GM21367 (cell line): ENCODE results near the gene ALKBH4.
"Not testable (repeated sequence)": the region's sequence is repeated elsewhere in the genome, so short reads cannot be mapped to it uniquely, and the experiment has no call there.

ENCODE experiments used
- ATAC-seq: cut with Tn5 transposase; IDR thresholded peaks from one replicate; pipeline ENCODE4 v1.9.1; 2021; ENCODE audit not compliant: unreplicated experiment

The ALKBH4 gene

DNA sequence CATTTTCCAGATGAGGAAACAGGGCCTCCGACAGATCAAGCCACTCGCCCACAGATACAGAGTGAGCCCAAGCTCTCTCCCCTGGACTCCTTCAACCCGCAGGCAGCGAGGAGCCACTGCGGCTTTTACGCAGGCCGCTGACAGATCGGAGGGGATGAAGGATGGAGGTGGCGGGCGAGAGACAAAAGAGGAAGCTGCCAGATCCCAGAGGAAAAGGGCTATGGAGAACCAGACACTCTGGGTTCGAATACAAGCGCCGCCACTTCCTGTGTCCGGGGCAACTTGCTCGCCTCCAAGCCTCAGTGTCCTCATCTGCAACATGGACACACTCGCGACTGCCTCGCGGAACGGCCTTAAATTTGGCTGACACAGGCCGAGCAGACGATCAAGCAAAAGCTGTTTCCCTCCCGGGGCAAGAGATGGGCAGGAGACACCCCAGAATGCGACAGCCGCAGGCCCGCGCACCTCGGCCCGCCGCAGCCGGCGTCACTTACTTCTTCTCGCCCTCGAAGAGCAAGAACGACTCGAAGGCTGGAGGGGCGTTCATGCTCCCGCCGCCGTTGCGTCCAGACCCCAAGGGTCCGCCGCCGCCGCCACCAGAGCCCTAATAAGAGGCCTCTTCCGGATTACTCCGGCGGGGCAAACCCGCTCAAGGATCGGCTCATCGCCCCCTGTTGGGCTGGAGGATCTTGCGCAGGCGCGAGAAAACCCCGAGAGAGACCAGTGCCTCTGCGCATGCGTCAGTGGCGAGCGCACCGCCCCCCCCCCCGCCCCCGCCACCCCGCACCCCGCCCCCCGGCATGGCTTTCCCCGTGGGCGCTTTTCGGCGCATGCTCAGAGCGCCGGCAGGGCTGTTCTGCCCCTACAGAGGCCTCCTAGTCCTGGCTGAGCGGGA is 13.9 kb upstream of the ALKBH4 start, which contains the start of gene POLR2J:
Gene POLR2J (minus strand): TSS at position 609 of the 895 bp plus-strand sequence. CDS start 62 bp downstream, at position 547.
- ATAC-seq = peak; percentile 80

DNA sequence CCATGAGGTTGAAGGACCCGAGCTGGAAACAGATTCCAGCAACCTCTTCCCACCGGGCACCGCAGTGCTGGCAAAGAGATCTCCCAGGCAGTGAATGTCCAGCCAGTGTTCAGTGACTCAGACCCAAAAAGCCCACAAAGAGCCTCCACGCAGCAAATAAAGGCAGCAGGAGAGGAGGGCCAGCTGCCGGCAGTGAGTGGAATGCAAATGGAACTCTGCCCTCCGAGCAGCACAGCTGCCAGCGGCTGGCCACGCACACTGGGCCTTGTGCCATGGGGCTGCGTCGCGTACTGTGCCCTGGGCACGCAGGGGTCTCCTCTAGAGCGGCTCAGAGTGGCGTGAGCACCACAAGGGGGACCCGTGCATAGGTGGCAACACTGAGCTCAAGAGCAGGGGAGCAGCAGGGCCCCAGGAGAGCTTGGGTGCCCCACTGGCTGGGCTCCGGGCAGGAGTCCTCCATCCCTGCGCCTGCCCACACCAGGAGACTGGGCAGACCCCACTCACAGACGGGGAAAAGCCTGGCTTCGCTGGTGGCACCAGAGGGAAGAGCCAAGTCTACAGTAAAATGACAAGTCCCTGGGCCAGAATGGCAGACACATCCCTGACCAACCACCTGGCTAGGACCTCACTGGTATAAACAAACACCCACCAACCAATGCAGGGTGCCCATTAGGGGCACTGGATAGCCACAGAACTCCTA is 10.2 kb upstream of the ALKBH4 start:
- ATAC-seq = not testable (repeated sequence)

DNA sequence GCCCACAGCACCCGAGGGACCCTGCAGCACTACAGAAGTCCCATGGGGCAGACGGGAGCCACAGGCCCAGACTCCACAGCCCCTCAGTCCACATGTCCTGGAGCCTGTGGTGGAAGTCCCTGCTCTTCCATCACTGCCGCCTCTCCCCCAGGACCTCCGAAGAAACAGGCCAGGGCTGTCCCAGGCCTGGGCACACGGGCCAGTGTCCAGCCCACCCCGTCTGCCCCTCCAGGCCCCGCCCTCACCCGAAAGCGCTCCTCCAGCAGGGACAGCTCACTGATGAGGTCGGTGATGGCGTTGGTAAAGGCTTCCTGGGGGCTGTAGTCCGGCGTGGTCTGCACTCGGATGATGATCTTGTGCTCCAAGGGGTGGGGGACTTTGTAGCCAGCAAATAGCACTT is 9.5 kb upstream of the ALKBH4 start:
- not testable (repeated sequence) for ATAC-seq

DNA sequence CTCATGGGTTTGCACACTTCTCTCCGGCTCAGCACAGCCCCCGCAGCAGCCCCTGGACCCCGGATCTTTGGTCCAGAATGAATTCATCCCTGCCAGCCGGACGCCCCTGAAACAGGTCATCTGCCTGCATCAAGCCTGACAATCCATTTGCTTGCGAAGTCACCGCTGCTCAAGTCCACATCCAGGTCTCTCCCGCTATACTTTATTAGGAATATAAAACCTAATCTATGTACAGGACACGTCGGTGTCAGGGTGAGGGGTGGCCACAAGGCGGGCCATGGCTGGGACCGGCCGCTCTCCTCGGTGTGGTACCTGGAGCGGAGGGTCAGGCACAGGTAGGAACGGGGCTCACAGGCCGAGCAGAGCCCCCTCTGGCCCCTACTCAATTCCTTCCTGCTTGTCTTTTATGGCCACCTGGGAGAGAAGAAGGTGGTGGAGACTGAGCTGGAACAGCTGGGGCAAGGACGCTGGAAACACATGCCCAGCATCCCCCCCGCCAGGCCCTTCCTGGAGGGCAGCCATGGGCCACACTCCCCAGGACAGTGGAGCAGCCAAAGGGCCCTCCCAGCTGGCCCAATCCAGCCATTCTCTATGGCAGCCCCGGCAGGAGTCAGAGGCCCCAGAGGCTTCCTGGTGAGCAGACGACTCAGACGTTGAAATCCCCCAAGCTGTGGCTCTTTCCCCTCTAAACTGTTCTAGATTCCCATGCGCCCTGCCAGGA is 8.8 kb upstream of the ALKBH4 start:
- no peak for ATAC-seq

DNA sequence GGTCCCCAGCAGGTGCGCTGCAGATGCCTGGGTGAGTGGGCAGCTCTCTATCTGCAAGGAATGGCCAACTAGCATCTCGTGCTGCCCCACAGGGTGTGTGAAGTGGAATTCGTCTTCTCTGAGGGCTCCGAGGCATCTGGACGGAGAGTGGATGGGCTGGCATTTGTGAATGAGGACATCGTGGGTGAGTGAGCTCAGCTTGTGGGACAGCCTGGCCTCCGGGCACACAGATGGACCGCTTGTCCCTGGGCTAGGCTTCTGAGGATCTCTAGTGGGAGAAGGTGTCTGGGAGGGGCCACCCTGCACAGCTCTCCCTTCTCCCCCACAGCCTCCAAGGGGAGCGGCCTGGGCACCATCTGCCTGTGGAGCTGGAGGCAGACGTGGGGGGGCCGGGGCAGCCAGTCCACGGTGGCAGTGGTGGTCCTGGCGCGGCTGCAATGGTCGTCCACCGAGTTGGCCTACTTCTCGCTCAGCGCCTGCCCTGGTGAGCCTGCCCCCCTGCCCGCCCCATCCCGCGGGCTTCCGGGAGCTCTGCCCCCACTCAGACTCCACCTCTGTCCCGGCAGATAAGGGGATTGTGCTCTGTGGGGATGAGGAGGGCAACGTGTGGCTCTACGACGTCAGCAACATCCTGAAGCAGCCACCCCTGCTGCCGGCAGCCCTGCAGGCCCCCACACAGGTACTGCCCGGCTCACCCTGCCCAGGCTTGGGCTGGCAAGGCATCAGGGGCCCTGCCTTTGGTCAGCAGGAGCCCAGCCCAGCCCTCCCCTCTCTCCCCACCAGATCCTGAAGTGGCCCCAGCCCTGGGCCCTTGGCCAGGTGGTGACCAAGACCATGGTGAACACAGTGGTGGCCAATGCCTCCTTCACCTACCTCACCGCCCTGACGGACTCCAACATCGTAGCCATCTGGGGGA is 7.7 kb upstream of the ALKBH4 start:
- ATAC-seq = no peak

DNA sequence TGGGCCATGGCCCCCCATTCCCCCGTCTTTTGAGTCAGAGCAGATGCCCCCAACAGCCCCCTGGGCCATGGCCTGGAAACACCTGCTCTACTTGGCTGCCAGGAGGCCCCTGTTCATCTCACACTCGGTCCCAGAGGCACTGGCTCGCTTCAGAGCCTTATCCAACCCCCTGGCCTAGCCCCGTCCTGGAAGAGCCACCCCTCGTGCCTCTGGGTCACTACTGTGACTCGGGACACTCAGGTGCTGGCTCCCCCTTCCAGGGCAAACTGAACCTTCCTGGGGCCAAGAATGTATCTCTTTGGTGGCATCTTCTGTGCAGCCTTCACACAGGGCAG is 7.1 kb upstream of the ALKBH4 start:
- ATAC-seq = no peak

DNA sequence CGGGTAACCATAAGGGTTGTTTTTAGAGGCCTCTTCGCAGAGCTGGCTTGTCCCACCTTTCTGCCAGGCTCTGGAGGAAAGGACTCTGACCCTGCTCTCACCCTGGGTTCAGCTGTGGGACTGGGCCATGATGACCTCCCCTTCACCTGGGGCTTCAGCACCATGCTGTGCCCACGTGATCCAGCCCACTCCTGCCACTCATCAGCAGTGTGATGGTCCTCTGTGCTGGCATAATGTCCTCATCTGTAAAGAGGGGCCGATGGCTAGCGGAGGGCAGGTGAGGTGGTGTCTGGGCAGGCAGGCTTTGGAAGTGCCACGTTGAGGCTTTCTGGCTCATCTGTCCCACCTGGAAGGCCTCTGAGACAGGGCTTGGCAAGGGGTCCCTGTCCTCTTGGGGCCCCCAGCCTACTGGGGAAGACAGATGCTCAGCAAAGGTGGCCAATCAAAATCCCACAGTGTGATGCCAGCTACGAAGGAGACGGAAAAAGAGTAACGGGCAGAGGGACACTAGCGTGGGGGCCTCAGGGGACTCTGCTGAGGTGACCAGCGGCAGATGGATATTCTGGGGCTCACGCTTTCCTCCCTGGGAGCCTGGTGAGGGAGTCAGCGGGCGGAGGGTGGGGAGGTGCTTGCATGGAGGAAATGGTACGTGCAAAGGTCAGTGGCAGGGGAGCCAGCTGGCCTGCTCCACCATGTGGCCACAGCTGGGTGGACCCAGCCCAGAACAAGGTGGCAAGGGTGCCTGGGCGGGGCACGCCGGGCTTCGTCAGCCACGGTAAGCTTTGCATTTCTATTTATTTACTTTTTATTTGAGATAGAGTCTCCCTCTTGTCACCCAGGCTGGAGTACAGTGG is 5.5 kb upstream of the ALKBH4 start:
- no peak for ATAC-seq

DNA sequence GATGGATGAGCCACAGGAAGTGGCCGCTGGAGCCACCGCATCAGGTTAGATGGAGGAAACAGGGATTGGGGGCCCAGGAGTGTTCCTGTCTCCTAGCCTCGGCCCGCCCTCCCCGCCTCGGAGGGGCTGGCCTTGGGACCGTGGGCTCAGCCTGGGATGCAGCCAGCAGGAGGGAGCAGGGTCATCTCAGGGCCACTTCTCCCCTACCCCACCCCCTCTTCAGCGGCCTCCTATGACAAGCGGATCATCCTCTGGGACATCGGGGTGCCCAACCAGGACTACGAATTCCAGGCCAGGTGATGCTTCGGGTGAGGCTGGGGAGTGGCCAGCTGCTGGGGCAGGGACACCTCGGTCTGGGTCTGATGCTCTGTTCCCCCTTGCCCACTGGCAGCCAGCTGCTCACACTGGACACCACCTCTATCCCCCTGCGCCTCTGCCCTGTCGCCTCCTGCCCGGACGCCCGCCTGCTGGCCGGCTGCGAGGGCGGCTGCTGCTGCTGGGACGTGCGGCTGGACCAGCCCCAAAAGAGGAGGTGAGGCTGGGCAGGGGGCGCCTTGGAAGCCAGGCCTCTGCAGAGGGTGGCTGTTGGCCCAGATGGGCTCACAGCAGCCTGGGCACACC is 4.8 kb upstream of the ALKBH4 start:
- no peak for ATAC-seq

DNA sequence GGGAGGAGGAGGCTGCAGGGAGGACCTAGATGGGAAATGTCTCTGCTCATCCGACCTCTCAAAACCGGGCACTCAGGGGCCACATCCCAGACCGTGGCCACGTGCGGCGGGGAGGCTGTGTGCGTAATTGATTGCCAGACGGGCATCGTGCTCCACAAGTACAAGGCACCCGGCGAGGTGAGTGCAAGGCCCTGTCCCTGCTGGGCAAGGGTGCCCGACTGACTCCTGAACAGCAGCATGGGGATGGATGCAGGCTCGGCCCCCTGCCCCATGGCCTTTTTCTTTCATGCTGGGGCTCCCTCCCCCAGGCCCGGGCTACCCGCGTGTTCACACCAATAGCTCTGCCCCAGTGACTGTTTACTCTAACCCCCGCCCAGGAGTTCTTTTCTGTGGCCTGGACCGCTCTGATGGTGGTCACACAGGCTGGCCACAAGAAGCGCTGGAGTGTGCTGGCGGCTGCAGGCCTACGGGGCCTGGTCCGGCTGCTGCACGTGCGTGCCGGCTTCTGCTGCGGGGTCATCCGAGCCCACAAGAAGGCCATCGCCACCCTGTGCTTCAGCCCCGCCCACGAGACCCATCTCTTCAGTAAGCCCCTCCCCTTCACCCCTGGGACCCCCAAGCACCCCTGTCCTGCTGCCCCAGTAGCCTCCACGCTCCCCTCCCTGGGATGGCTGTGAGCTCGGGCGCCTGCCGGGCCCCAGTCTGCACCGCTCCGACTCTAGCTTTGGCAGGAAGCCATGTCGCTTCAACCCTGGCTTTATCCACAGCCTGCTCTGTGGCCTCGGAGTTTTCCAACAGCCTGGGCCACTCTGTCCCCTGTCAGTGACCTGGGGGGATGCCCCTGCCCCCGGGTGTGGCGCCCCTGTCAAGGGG is 4.1 kb upstream of the ALKBH4 start:
- ATAC-seq = no peak

DNA sequence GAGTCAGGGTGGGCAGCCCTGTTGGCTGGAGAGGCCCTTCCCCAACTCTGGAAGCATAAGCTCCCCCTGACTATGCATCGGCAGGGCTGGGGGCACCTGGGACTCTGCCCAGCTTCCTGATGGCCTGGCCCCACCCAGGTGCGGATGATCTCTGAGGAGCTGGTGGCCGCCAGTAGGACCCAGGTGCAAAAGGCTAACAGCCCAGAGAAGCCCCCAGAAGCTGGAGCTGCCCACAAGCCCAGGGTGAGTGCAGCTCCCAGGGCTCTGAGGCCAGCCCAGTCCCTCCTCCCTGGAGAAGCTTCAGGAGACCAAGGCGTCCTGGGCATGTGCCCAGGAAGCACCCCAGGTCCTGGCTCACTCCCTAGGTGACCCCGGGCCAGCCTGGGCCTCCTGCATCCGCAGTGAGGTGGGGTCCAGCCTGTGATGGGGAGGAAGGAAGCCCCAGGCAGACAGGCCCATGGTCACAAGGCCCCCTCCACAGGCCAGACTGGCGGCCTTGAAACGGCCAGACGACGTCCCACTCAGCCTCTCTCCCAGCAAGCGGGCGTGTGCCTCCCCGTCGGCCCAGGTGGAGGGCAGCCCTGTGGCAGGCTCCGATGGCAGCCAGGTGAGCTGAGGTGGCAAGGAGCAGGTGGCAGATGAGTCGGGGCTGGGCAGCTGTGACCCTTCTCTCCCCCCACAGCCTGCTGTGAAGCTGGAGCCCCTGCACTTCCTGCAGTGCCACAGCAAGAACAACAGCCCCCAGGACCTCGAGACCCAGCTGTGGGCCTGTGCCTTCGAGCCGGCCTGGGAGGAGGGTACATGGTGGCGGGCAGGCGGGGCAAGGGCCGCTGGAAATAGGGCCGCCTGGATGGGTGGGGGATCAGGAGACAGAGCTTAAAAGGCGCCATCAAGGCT is 3.2 kb upstream of the ALKBH4 start:
- ATAC-seq = no peak

DNA sequence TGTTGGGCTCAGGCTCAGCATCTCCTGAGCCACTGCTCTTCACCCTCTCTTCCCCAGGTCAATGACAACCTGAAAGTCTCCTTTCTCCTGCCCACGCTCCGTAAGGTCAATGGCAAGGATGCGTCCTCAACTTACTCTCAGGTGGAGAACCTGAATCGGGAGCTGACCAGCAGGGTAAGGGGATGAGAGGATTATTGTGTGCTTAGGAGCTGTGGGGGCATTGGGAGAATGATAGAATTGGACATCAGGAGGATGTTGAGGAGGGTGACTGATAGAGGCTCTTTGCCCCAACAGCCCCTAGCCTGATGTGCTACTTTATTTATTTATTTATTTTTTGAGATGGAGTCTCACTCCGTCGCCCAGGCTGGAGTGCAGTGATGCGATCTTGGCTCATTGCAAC is 1.4 kb upstream of the ALKBH4 start:
- ATAC-seq = no peak

DNA sequence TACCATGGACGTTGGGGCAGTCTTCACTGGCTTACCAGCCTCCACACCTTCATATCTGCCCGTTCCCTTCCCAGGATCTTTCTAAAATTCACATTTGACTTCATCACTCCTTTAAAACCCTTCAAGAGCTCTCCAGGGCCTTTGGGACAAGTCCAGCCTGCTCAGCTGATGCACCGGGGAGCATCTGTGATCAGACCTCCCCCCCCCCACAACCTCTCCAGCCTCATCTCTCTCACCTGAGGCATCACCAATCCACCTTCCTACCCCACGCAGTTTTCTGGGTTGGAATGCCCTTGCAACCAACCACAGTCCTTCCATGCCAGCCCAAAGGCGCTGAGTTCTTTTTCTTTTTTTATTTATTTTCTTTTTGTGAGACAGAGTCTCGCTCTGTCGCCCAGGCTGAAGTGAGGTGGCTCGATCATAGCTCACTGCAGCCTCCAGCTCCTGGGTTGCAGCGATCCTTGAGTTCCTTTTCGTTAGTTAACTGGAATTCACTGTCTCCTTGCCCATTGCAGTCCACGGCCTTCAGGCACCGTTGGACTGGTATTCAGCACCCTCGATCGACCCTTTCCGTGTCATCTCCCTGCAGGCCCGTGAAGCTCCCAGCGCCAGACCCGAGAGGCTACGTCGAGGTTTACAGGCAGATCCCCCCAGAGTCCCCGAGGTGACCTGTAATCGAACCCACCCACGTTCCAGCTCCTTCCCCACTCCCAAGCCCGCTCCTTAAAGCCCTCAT is 654 bp downstream of the ALKBH4 start:
- no peak for ATAC-seq

DNA sequence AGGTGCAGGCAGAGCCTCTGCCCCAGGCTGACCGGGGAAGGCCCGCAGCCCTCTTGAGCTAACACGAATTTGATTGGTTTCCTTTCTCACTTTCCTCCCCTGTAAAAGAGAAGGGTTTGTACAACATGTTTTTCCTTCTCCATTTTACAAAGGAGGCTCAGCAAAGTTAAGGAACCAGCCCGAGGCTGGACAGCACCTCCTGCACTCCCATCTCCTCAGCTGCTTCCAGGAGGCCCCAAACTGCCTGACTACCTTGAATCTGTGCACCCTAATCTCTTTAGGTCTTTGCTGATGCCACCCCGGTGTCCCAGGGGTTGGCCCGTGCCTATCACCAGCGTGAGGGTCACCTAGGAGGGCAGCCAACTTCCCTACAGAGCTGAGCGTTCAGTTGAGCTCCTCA is 4.2 kb downstream of the ALKBH4 start:
- no peak for ATAC-seq

DNA sequence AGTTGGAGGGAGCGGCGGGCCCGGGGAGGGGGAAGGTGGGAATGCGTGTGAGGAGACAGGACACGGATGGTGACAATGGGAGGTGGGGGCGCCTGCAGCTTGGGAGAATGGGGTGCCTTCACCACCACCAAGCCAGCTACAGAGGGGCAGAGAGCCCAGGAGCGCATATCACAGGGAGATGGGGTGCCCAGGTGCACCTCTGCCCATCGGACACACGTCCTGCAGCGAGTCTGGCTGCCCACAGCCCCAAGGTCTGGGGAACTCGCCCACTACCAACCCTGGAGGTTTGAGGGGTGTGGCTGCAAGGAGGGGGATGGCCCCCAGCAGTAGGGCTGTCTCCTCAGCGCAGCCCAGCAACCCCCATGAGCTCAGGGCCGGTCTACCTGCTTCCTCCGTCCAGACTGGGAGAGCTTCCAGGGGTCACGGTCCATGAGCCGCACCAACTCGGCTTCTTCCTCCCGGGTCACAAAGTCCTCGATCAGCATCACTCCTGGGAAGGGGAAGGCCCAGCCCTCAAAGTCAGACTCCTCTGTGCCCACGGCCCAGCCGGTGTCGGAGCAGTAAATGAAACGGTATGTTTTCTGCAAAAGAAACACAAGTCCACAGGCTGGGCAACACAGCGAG is 5.3 kb downstream of the ALKBH4 start:
- ATAC-seq = no peak

DNA sequence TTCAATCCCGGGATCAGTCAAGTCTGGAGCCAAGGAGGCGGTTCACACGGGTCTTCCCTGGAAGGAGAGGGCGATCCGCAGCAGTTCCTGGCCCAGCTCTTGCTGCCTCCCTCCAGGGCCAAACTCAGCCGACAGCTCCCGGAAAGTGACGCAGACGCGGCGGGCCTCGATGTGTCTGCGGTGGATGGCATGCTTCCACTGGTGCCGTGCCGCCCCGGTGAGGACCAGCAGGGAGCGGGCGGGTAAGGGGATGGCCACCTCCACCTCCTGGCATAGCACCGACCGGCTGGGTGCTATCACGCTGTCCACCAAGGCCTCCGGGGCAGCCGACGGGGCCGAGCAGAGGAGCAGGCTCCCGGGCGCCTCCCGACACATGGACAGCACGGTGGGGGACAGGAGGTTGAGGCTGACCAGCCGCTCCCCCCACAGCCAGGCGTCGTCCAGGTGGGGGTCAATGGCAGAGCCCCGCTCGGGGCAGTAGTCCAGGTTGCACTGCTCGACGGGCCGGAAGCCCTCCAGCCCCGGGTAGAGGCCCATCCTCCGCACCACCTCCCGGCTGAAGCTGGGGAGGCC is 7.2 kb downstream of the ALKBH4 start:
- ATAC-seq = no peak

DNA sequence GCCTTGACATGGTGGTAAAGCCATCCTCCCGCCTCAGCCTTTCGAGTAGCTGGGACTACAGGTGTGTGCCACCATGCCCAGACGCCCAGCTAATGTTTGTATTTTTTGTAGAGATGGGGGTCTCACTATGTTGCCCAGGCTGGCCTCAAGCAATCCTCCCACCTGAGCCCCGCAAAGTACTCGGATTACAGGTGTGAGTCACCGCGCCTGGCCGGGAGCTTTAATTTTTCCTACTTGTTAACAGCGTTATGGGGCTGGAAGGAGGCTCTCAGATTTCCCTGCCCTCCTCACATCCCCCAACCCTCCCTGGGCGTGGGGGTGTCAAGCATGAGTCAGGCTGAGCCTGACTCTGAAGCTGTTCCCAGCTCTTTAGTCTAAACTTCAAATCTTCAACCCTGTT is 8.3 kb downstream of the ALKBH4 start:
- no peak for ATAC-seq
